ENCODE results near the gene CACNA1D.

CACNA1D gene

DNA sequence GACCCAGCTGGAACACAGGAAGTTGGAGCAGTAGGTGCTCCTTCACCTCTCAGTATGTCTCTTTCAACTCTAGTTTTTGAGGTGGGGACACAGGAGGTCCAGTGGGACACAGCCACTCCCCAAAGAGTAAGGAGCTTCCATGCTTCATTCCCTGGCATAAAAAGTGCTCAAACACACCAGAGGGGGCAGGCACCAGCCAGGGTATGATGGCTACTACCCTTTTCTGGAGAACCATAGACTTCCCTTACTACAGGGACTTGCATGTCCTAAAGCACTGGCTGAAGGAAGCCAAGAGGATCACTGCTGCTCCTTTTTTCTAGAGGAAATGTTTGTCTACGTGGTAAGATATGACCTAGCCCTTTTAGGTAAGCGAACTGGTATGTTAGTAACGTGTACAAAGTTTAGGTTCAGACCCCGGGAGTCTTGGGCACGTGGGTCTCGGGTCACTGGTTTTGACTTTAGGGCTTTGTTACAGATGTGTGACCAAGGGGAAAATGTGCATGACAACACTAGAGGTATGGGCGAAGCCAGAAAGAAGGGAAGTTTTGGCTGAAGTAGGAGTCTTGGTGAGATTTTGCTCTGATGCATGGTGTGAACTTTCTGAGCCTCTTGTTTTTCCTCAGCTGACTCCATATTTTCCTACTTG, 363.8 kb downstream of the CACNA1D start:
- H3K4me3 ChIP-seq (ENCODE audit: low read length) = no peak overlapping the region
- TF ChIP-seq, protein P1, sequence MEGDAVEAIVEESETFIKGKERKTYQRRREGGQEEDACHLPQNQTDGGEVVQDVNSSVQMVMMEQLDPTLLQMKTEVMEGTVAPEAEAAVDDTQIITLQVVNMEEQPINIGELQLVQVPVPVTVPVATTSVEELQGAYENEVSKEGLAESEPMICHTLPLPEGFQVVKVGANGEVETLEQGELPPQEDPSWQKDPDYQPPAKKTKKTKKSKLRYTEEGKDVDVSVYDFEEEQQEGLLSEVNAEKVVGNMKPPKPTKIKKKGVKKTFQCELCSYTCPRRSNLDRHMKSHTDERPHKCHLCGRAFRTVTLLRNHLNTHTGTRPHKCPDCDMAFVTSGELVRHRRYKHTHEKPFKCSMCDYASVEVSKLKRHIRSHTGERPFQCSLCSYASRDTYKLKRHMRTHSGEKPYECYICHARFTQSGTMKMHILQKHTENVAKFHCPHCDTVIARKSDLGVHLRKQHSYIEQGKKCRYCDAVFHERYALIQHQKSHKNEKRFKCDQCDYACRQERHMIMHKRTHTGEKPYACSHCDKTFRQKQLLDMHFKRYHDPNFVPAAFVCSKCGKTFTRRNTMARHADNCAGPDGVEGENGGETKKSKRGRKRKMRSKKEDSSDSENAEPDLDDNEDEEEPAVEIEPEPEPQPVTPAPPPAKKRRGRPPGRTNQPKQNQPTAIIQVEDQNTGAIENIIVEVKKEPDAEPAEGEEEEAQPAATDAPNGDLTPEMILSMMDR (conservative IDR thresholded peaks at IDR 0.05; ENCODE audit: low read depth, low read length) = no peak
- no peak for DNase-seq (ENCODE audit: low read depth)

- TF ChIP-seq, protein P1 (conservative IDR thresholded peaks at IDR 0.05; ENCODE audit: low read depth, low read length) = no peak
- no peak overlapping the region for H3K4me3 ChIP-seq (ENCODE audit: low read length)
- DNase-seq (ENCODE audit: low read depth) = no peak
Observed at GRCh38 chr3:53859178-53859577, 364.8 kb downstream of the CACNA1D start.

DNA sequence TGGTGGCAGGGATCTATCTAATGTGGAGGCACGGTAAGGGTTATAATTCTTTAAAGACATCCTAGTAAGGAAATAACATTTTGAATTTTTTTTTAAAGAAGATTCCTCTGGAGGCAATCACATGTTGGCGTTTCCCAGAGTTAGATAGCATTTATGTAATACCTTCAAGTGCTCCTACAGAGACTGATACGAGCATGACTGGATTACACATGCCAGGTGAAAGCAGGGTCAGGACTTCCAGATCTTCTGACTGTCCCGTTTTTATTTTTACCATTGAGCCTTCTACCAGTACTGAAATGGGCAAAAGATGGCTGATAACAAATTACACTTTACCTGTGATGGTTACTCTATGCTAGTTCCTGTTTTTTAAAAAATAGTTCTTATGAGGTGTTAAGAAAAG, 365.8 kb downstream of the CACNA1D start:
- H3K4me3 ChIP-seq (ENCODE audit: low read length) = no peak overlapping the region
- no peak for DNase-seq (ENCODE audit: low read depth)
- TF ChIP-seq, protein P1 (conservative IDR thresholded peaks at IDR 0.05; ENCODE audit: low read depth, low read length) = no peak

DNA sequence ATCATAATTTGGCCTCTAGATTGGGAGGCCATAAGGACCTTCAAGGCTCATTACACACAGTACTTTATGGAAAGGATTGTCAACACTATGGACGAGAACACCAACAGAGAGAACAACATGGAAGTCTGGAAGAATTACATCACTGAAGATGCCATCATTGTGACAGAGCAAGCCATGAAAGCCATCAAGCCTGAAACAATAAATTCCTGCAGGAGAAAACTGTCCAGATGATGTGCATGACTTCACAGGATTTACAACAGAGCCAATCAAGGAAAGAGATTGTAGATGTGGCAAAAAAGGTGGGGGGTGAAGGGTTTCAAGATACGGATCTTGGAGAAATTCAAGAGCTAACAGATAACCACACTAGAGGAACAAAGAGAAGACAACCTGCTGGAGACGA, 367.8 kb downstream of the CACNA1D start:
- TF ChIP-seq, protein P1 (conservative IDR thresholded peaks at IDR 0.05; ENCODE audit: low read depth, low read length) = no peak
- no peak for DNase-seq (ENCODE audit: low read depth)
- H3K4me3 ChIP-seq (ENCODE audit: low read length) = no peak overlapping the region

DNA sequence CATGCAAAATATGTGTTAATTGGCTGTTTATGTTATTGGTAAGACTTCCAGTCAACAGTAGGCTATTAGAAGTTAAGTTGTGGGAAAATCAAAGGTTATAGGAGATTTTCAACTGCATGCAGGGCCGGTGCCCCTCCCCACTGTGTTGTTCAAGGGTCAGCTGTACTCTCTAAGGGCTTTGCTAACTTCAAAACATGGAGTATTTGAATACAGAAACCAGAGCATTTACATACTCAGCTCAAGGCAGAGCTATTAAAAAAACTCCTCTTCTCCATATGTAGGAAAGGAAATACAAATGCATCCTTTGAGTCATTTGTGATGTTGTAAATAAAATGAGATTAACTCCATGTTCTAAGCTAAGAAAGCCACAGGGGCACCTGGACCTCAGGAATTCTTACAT, 368.7 kb downstream of the CACNA1D start:
- TF ChIP-seq, protein P1 (conservative IDR thresholded peaks at IDR 0.05; ENCODE audit: low read depth, low read length) = no peak
- no peak overlapping the region for H3K4me3 ChIP-seq (ENCODE audit: low read length)
- no peak for DNase-seq (ENCODE audit: low read depth)
